Glutamatergic neuron (in vitro differentiated cells): ENCODE data around the gene LEO1. TPM values are rescaled to one million over a fixed set of nuclear protein-coding genes. Genes with fewer than 3 reads are reported as not detected.
A peak's percentile ranks its signal among the peaks of the same experiment; 100 is the strongest.

Experiments
- DNase-seq: peaks from one replicate; pipeline ENCODE4 v3.0.0; 2022
- H3K27ac Mint-ChIP-seq: one replicate; pipeline ENCODE4 v1.8.0; 2020; ENCODE audit warnings: mild to moderate bottlenecking, mixed read lengths, inconsistent platforms; ENCODE audit not compliant: unreplicated experiment
- H3K27me3 Mint-ChIP-seq: one replicate; pipeline ENCODE4 v1.8.0; 2020; ENCODE audit warnings: mild to moderate bottlenecking, moderate library complexity, mixed read lengths, inconsistent platforms; ENCODE audit not compliant: unreplicated experiment
- H3K36me3 Mint-ChIP-seq: one replicate; pipeline ENCODE4 v1.8.0; 2020; ENCODE audit warnings: mild to moderate bottlenecking, mixed read lengths, inconsistent platforms; ENCODE audit not compliant: unreplicated experiment
- H3K4me1 Mint-ChIP-seq: one replicate; pipeline ENCODE4 v1.8.0; 2020; ENCODE audit warnings: mild to moderate bottlenecking, low read depth, mixed read lengths, inconsistent platforms; ENCODE audit not compliant: unreplicated experiment
- H3K4me3 Mint-ChIP-seq: one replicate; pipeline ENCODE4 v1.8.0; 2020; ENCODE audit warnings: mild to moderate bottlenecking, mixed read lengths, inconsistent platforms; ENCODE audit not compliant: unreplicated experiment
- H3K9me3 Mint-ChIP-seq: one replicate; pipeline ENCODE4 v1.8.0; 2020; ENCODE audit warnings: mild to moderate bottlenecking, moderate library complexity, mixed read lengths, inconsistent platforms; ENCODE audit not compliant: unreplicated experiment
- long read RNA-seq: library from polyadenylated mRNA; unstranded; transcript quantifications from one replicate; pipeline ENCODE4 v2.0.0, GENCODE V29; 2020; ENCODE audit not compliant: unreplicated experiment
- total RNA-seq: library from RNA; stranded (reverse); fragmentation: NEBNext Ultra II Directional; extraction: Animal tissue kit (Norgen Biotek cat#: 25700); gene quantifications from one replicate; pipeline ENCODE4 v1.2.1, GENCODE V29; 2021; ENCODE audit not compliant: unreplicated experiment
- TF ChIP-seq, protein P1 (sequence below): fragments of 200-600 bp; sonication (generic); IDR thresholded peaks from one replicate; pipeline ENCODE4 v1.5.0; 2021; ENCODE audit not compliant: partially characterized antibody, unreplicated experiment

LEO1 gene
- total RNA-seq: 22.7 TPM
- long read RNA-seq, transcript LEO1-201 (12 exons, 2,193 nt): major isoform, 21 of 34 reads
- long read RNA-seq, partial matches to known transcripts: 9 of 34 reads
- long read RNA-seq, other reads (novel, unspliced or antisense): 4 of 34 reads

GRCh38 chr15:51971375-51972133 lies at the start of gene LEO1:
TSS of gene LEO1 (minus strand) at chr15:51971778. CDS start at chr15:51971745, 33 bp downstream.
- H3K36me3 Mint-ChIP-seq: peaks cover 14% of the 10 kb centered on the region
- peaks cover 10% of the 10 kb centered on the region for H3K27me3 Mint-ChIP-seq
- H3K9me3 Mint-ChIP-seq: peaks cover 11% of the 10 kb centered on the region
- H3K27ac Mint-ChIP-seq: peak within 1 kb of the TSS; percentile 98
- DNase-seq: peak; percentile 81
- H3K4me3 Mint-ChIP-seq: peak within 1 kb of the TSS; percentile 96
- no peaks in the 10 kb centered on the region for H3K4me1 Mint-ChIP-seq
- TF ChIP-seq, protein P1, sequence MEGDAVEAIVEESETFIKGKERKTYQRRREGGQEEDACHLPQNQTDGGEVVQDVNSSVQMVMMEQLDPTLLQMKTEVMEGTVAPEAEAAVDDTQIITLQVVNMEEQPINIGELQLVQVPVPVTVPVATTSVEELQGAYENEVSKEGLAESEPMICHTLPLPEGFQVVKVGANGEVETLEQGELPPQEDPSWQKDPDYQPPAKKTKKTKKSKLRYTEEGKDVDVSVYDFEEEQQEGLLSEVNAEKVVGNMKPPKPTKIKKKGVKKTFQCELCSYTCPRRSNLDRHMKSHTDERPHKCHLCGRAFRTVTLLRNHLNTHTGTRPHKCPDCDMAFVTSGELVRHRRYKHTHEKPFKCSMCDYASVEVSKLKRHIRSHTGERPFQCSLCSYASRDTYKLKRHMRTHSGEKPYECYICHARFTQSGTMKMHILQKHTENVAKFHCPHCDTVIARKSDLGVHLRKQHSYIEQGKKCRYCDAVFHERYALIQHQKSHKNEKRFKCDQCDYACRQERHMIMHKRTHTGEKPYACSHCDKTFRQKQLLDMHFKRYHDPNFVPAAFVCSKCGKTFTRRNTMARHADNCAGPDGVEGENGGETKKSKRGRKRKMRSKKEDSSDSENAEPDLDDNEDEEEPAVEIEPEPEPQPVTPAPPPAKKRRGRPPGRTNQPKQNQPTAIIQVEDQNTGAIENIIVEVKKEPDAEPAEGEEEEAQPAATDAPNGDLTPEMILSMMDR: no peak

GRCh38 chr15:52021128-52021671 lies 49.6 kb upstream of the LEO1 start:
- Mint-ChIP-seq H3K4me1 (peaks cover 5% of the 10 kb centered on the region), H3K27ac (no peak overlapping the region), H3K4me3 (peak overlapping the region; percentile 90), H3K36me3 (peaks cover 4% of the 10 kb centered on the region), H3K27me3 (peaks cover 15% of the 10 kb centered on the region), H3K9me3 (peaks cover 11% of the 10 kb centered on the region)
- DNase-seq: no peak
- TF ChIP-seq, protein P1: no peak

GRCh38 chr15:52020221-52021085 lies 48.9 kb upstream of the LEO1 start:
- H3K36me3 Mint-ChIP-seq: peaks cover 4% of the 10 kb centered on the region
- peaks cover 11% of the 10 kb centered on the region for H3K9me3 Mint-ChIP-seq
- TF ChIP-seq, protein P1: no peak
- peak overlapping the region; percentile 90 for H3K4me3 Mint-ChIP-seq
- peaks cover 15% of the 10 kb centered on the region for H3K27me3 Mint-ChIP-seq
- no peak for DNase-seq
- H3K27ac Mint-ChIP-seq: peak overlapping the region; percentile 91
- H3K4me1 Mint-ChIP-seq: peaks cover 5% of the 10 kb centered on the region

DNA sequence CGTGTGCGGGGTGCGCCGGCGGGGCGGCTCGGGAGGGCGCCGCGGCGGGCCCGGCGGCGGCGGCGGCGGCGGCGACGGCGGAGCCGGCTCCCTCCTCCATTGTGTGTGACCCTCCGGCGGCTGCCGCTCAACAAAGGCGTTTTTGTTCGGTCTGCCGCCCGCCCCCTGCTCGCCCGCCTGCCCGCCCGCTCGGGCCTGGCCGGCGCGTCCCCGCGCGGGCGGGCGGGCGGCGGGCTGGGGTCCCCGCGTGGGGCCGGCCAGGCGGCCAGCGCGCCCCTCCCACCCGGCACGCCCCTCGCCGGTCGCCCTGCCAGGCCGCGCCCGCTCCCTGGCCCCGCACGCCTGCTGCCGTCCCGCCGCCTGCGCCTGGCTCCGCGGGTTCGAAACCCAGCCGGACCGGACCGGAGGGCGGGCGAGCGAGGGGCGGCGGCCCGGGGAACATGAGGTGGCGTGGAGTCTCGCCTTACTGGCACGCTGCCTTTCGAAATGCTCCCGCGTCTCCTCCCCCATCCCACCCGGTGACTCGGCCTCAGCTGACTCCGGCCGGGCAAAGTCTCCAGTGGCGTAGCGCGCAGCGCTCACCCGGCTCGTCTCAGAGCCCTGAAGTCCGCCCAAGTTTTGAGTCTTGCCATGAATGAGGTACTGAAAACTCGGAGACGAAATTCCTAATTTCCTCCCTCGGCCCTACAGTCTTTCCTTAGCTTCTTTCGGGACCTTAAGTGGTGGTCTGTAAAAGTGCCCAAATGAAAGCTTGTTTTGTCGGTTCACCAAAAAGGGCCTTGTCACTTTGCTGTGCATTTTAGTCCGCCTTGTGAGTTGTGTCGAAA lies 48.0 kb upstream of the LEO1 start:
- peaks cover 5% of the 10 kb centered on the region for H3K4me1 Mint-ChIP-seq
- peaks cover 11% of the 10 kb centered on the region for H3K9me3 Mint-ChIP-seq
- DNase-seq: peak; percentile 79

More for the DNA sequence above, 48.0 kb upstream of the LEO1 start:
- H3K4me3 Mint-ChIP-seq: peak overlapping the region; percentile 90
- H3K36me3 Mint-ChIP-seq: peaks cover 4% of the 10 kb centered on the region
- TF ChIP-seq, protein P1: no peak
- H3K27me3 Mint-ChIP-seq: peaks cover 16% of the 10 kb centered on the region
- peak overlapping the region; percentile 95 for H3K27ac Mint-ChIP-seq
